ENCODE results near the gene TMEM150C. TPM values are rescaled to one million over a fixed set of nuclear protein-coding genes. Genes with fewer than 3 reads are reported as not detected.

TMEM150C gene
- total and polyA plus RNA-seq, 7 experiments from 2014 or later, result 0.07 to 0.18 TPM; not detected in 5

DNA sequence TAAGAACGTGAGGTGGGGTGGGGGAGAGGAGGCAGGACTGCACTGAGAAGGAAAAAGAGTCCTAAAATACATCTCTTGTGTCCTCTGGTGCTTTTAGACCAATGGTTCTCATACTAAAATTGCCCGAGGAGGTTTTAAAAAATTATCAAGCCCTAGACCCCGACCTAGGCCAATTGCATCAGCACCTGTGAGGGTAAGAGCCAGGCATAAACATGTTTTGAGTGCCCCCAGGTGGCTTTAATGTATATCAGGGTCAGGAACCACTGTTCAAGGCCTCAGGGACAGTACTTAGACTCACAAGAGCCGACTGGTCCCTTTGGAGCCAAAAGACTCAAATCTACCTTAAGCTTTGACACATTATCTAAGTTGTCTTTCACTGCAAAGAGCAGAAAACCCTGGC is 37.5 kb upstream of the TMEM150C start:
- intact Hi-C loops (cut with micrococcal nuclease), result no loop called here
- H3K4me1 Mint-ChIP-seq, result no peaks in the 10 kb centered on the region
- ATAC-seq, result no peak

DNA sequence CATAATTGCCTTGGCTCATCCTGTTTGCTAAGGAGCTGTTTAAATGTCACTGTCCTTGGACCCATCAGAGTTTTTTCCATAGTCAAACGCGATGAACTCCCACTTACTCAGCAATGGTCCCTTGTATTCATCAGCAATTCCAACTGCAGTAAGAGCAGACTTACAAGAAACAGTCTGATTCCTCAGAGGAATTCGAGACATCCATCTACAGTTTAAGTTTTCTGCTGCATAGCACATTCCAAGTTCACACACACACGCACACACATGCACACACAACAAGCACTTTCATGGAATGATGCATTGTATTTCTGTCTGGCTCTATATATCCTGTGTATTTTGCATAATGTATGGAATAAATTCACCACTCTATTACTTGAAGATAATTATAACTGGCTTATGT is 32.7 kb upstream of the TMEM150C start:
- CTCF ChIA-PET, result no interaction called here
- intact Hi-C loops (cut with micrococcal nuclease), result no loop called here
- peaks cover 0 to 2% (median 0%) of the 10 kb centered on the region in 11 donors for H3K9me3 Mint-ChIP-seq

More for the DNA sequence above, 37.5 kb upstream of the TMEM150C start:
- Mint-ChIP-seq H3K36me3 (no peaks in the 10 kb centered on the region), H3K9me3 (no peaks in the 10 kb centered on the region), H3K4me3 (no peak overlapping the region), H3K27me3 (peaks cover 0 to 17% (median 11%) of the 10 kb centered on the region in 5 donors), H3K27ac (no peak overlapping the region)
- Histone ChIP-seq H3K9me3 (ENCODE audit: control insufficient read depth in 2 of 3, low read length in 3 of 3) (no peaks in the 10 kb centered on the region), H3K27me3 (ENCODE audit: control insufficient read depth in 2 of 2, insufficient read depth in 2 of 2, low read length in 2 of 2) (no peaks in the 10 kb centered on the region), H3K27ac (ENCODE audit: low read depth, low read length) (no peak overlapping the region), H3K4me3 (ENCODE audit: low read length) (no peak overlapping the region), H3K4me1 (ENCODE audit: control insufficient read depth in 2 of 2, insufficient read depth in 2 of 2, low read length in 2 of 2) (no peaks in the 10 kb centered on the region), H3K36me3 (ENCODE audit: control insufficient read depth in 2 of 3, insufficient read depth in 3 of 3, low read length in 3 of 3) (no peaks in the 10 kb centered on the region)
- POLR2A ChIA-PET, result no interaction called here
- CTCF ChIA-PET, result interaction anchor here (0.6 kb wide), 1 partner anchor 16 kb away, joined by 3 read pairs; no protein-coding TSS in a partner anchor
- no peak for DNase-seq

DNA sequence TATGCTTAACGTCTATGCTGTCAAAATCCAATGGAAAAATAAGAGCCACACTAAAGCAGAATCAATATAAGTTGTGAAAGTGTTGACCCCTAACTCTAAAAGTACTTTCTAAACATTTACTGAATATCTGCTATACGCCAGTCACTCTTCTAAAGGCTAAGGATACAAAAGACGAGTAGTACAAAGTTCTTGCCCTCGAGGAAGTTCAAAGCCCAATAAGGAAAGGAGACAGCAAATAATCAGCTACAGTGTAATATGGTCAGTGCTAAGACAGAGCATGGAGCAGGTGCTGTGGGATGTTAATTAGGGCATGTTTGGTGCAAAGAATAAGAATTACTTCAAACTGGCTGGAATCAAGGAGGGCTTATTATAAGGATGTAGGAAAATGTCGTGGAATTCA is 31.6 kb upstream of the TMEM150C start:
- Mint-ChIP-seq H3K27me3 (peaks cover 9 to 42% (median 20%) of the 10 kb centered on the region in 5 donors), H3K4me1 (no peaks in the 10 kb centered on the region), H3K27ac (no peak overlapping the region), H3K36me3 (no peaks in the 10 kb centered on the region), H3K9me3 (peaks cover 0 to 4% (median 0%) of the 10 kb centered on the region in 11 donors), H3K4me3 (no peak overlapping the region)
- Histone ChIP-seq H3K4me1 (ENCODE audit: control insufficient read depth in 2 of 2, insufficient read depth in 2 of 2, low read length in 2 of 2) (no peaks in the 10 kb centered on the region), H3K36me3 (ENCODE audit: control insufficient read depth in 2 of 3, insufficient read depth in 3 of 3, low read length in 3 of 3) (no peaks in the 10 kb centered on the region), H3K27ac (ENCODE audit: low read depth, low read length) (no peak overlapping the region), H3K27me3 (ENCODE audit: control insufficient read depth in 2 of 2, insufficient read depth in 2 of 2, low read length in 2 of 2) (no peaks in the 10 kb centered on the region), H3K9me3 (ENCODE audit: control insufficient read depth in 2 of 3, low read length in 3 of 3) (no peaks in the 10 kb centered on the region), H3K4me3 (ENCODE audit: low read length) (no peak overlapping the region)
- intact Hi-C loops (cut with micrococcal nuclease), result no loop called here
- DNase-seq (no peak), ATAC-seq (no peak)
- POLR2A ChIA-PET, result no interaction called here
- CTCF ChIA-PET, result no interaction called here

More for the DNA sequence above, 32.7 kb upstream of the TMEM150C start:
- Histone ChIP-seq H3K27me3 (ENCODE audit: control insufficient read depth in 2 of 2, insufficient read depth in 2 of 2, low read length in 2 of 2) (no peaks in the 10 kb centered on the region), H3K9me3 (ENCODE audit: control insufficient read depth in 2 of 3, low read length in 3 of 3) (no peaks in the 10 kb centered on the region), H3K4me3 (ENCODE audit: low read length) (no peak overlapping the region), H3K27ac (ENCODE audit: low read depth, low read length) (no peak overlapping the region), H3K36me3 (ENCODE audit: control insufficient read depth in 2 of 3, insufficient read depth in 3 of 3, low read length in 3 of 3) (no peaks in the 10 kb centered on the region), H3K4me1 (ENCODE audit: control insufficient read depth in 2 of 2, insufficient read depth in 2 of 2, low read length in 2 of 2) (no peaks in the 10 kb centered on the region)
- Mint-ChIP-seq H3K27me3 (peaks cover 9 to 43% (median 20%) of the 10 kb centered on the region in 5 donors), H3K27ac (no peak overlapping the region), H3K4me1 (no peaks in the 10 kb centered on the region), H3K36me3 (no peaks in the 10 kb centered on the region), H3K4me3 (no peak overlapping the region)
- ATAC-seq, result no peak
- POLR2A ChIA-PET, result no interaction called here
- DNase-seq, result no peak

DNA sequence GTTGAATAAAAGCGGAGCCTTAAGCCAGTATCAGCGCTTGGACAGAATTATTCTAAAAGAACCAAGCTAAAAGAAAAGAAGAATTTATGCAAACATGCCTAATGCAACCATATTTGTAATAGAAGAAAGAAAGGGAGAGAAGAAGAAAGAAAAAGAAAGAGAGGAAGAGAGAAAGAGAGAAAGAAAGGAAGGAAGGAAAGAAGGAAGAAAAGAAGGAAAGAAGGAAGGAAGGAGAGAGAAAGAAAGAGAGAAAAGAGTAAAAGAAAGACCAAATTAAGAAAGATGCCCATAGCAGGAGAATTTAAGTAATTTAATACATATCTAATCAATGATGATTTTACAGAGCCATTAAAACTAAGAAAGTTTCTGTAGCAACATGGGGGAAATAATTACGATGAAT is 30.9 kb upstream of the TMEM150C start:
- Mint-ChIP-seq H3K36me3 (no peaks in the 10 kb centered on the region), H3K4me3 (no peak overlapping the region), H3K9me3 (peaks cover 0 to 4% (median 0%) of the 10 kb centered on the region in 11 donors), H3K27ac (no peak overlapping the region), H3K4me1 (no peaks in the 10 kb centered on the region), H3K27me3 (peaks cover 9 to 37% (median 20%) of the 10 kb centered on the region in 5 donors)
- ATAC-seq, result no peak
- DNase-seq, result no peak
- CTCF ChIA-PET, result no interaction called here
- POLR2A ChIA-PET, result no interaction called here
- Histone ChIP-seq H3K4me3 (ENCODE audit: low read length) (no peak overlapping the region), H3K9me3 (ENCODE audit: control insufficient read depth in 2 of 3, low read length in 3 of 3) (no peaks in the 10 kb centered on the region), H3K36me3 (ENCODE audit: control insufficient read depth in 2 of 3, insufficient read depth in 3 of 3, low read length in 3 of 3) (no peaks in the 10 kb centered on the region), H3K27me3 (ENCODE audit: control insufficient read depth in 2 of 2, insufficient read depth in 2 of 2, low read length in 2 of 2) (no peaks in the 10 kb centered on the region), H3K27ac (ENCODE audit: low read depth, low read length) (no peak overlapping the region), H3K4me1 (ENCODE audit: control insufficient read depth in 2 of 2, insufficient read depth in 2 of 2, low read length in 2 of 2) (no peaks in the 10 kb centered on the region)
- intact Hi-C loops (cut with micrococcal nuclease), result no loop called here

DNA sequence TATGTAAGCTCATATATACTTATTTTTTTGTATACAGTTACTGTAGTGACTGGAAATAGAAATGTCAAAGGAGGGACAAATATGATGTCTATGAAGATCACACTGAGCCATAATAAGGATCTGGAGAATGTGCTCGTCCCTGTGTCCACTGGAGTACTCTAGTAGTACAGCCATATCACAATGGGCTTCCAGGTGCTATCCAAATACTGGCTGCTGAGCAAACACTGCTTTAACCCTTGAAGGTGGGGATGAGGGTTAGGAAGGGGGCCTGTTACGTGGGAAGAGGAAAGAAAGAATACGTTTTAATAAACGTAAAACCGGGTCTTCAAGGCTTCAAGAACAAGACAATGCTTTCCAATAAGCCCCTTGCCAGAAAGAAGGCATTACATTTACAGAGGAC is 29.8 kb upstream of the TMEM150C start:
- no peaks in the 10 kb centered on the region for H3K4me1 Mint-ChIP-seq
- no peaks in the 10 kb centered on the region for H3K36me3 Mint-ChIP-seq
- peaks cover 9 to 34% (median 20%) of the 10 kb centered on the region in 5 donors for H3K27me3 Mint-ChIP-seq
- no peaks in the 10 kb centered on the region for H3K27me3 ChIP-seq (ENCODE audit: control insufficient read depth in 2 of 2, insufficient read depth in 2 of 2, low read length in 2 of 2)
- ChIA-PET CTCF (no interaction called here), POLR2A (no interaction called here)
- no peaks in the 10 kb centered on the region for H3K9me3 ChIP-seq (ENCODE audit: control insufficient read depth in 2 of 3, low read length in 3 of 3)
- DNase-seq (no peak), ATAC-seq (no peak)
- H3K9me3 Mint-ChIP-seq, result peaks cover 0 to 4% (median 0%) of the 10 kb centered on the region in 11 donors
- no peaks in the 10 kb centered on the region for H3K4me1 ChIP-seq (ENCODE audit: control insufficient read depth in 2 of 2, insufficient read depth in 2 of 2, low read length in 2 of 2)
- intact Hi-C loops (cut with micrococcal nuclease), result no loop called here
- H3K27ac Mint-ChIP-seq, result no peak overlapping the region
- H3K36me3 ChIP-seq (ENCODE audit: control insufficient read depth in 2 of 3, insufficient read depth in 3 of 3, low read length in 3 of 3), result no peaks in the 10 kb centered on the region
- no peak overlapping the region for H3K4me3 ChIP-seq (ENCODE audit: low read length)
- H3K27ac ChIP-seq (ENCODE audit: low read depth, low read length), result no peak overlapping the region
- no peak overlapping the region for H3K4me3 Mint-ChIP-seq

DNA sequence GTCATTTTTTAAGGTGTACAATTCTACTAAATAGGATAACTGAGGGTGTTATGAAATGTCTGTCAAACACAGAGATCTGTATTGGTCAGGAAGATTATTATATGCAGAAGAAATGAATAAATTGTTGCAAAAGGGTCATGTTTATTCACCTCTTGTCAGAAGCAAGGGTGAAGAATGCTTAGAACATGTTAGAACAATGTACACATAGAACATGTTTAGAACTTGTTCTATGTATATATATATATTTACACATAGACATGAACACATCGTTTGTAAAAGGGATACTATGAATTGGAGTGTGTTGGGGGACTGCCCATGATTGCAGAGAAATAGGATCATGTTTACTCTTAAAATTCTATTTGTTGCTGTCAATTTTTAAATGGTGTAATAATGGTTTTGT is 28.0 kb upstream of the TMEM150C start:
- H3K27me3 Mint-ChIP-seq, result peaks cover 9 to 29% (median 20%) of the 10 kb centered on the region in 5 donors
- DNase-seq (no peak), ATAC-seq (no peak)
- Histone ChIP-seq H3K4me1 (ENCODE audit: control insufficient read depth in 2 of 2, insufficient read depth in 2 of 2, low read length in 2 of 2) (no peaks in the 10 kb centered on the region), H3K27me3 (ENCODE audit: control insufficient read depth in 2 of 2, insufficient read depth in 2 of 2, low read length in 2 of 2) (no peaks in the 10 kb centered on the region), H3K27ac (ENCODE audit: low read depth, low read length) (no peak overlapping the region), H3K4me3 (ENCODE audit: low read length) (no peak overlapping the region), H3K9me3 (ENCODE audit: control insufficient read depth in 2 of 3, low read length in 3 of 3) (no peaks in the 10 kb centered on the region), H3K36me3 (ENCODE audit: control insufficient read depth in 2 of 3, insufficient read depth in 3 of 3, low read length in 3 of 3) (no peaks in the 10 kb centered on the region)
- ChIA-PET POLR2A (no interaction called here), CTCF (no interaction called here)
- no peaks in the 10 kb centered on the region for H3K36me3 Mint-ChIP-seq
- no peaks in the 10 kb centered on the region for H3K4me1 Mint-ChIP-seq
- intact Hi-C loops (cut with micrococcal nuclease), result no loop called here
- no peak overlapping the region for H3K27ac Mint-ChIP-seq
- peaks cover 0 to 4% (median 0%) of the 10 kb centered on the region in 11 donors for H3K9me3 Mint-ChIP-seq
- H3K4me3 Mint-ChIP-seq, result no peak overlapping the region

DNA sequence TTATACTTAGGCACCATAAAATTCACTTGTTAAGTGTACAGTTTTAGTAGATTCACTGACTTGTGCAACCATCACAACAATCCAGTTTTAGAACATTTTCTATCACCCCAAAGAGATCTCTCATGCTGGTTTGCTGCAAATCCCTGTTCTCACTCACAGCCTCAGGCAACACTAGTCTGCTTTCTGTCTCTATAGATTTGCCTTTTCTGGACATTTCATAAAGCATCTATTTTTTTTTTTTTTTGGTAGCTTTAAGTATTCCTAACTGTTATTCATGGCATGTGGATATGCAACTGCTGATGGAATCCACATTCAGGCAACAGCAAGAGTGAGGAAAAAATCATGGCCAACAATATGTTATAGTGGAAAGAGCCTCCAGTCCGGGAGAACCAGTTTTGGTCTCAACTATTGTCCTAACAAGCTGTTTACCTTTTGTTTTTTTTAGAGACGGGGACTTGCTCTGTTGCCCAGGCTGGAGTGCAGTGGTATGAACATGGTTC is 27.0 kb upstream of the TMEM150C start:
- H3K36me3 Mint-ChIP-seq, result no peaks in the 10 kb centered on the region
- peaks cover 0 to 4% (median 0%) of the 10 kb centered on the region in 11 donors for H3K9me3 Mint-ChIP-seq
- H3K27me3 Mint-ChIP-seq, result peaks cover 5 to 22% (median 17%) of the 10 kb centered on the region in 5 donors
- DNase-seq (no peak), ATAC-seq (no peak)
- intact Hi-C loops (cut with micrococcal nuclease), result no loop called here
- H3K4me3 Mint-ChIP-seq, result no peak overlapping the region
- H3K27me3 ChIP-seq (ENCODE audit: control insufficient read depth in 2 of 2, insufficient read depth in 2 of 2, low read length in 2 of 2), result no peaks in the 10 kb centered on the region
- ChIA-PET POLR2A (no interaction called here), CTCF (interaction anchor here (0.7 kb wide), 1 partner anchor 47 kb away, joined by 3 read pairs; no protein-coding TSS in a partner anchor)
- no peaks in the 10 kb centered on the region for H3K9me3 ChIP-seq (ENCODE audit: control insufficient read depth in 2 of 3, low read length in 3 of 3)
- no peak overlapping the region for H3K27ac ChIP-seq (ENCODE audit: low read depth, low read length)
- no peak overlapping the region for H3K4me3 ChIP-seq (ENCODE audit: low read length)
- H3K4me1 Mint-ChIP-seq, result no peaks in the 10 kb centered on the region
- H3K36me3 ChIP-seq (ENCODE audit: control insufficient read depth in 2 of 3, insufficient read depth in 3 of 3, low read length in 3 of 3), result no peaks in the 10 kb centered on the region
- H3K4me1 ChIP-seq (ENCODE audit: control insufficient read depth in 2 of 2, insufficient read depth in 2 of 2, low read length in 2 of 2), result no peaks in the 10 kb centered on the region
- H3K27ac Mint-ChIP-seq, result no peak overlapping the region

Data from naive thymus-derived CD4-positive, alpha-beta T cell (primary cell).